Activated CD8-positive, alpha-beta memory T cell treated with anti-CD3 and anti-CD28 coated beads for 24 hours (primary cell): ENCODE data around the gene COPZ2.
"Not testable (repeated sequence)": the region's sequence is repeated elsewhere in the genome, so short reads cannot be mapped to it uniquely, and the experiment has no call there.

ENCODE experiments used
- DNase-seq: peaks from one replicate; pipeline ENCODE4 v3.0.0-alpha.2; 2020

COPZ2 gene

GRCh38 chr17:48003417-48004151 lies 34.0 kb downstream of the COPZ2 start:
- DNase-seq: no peak

DNA sequence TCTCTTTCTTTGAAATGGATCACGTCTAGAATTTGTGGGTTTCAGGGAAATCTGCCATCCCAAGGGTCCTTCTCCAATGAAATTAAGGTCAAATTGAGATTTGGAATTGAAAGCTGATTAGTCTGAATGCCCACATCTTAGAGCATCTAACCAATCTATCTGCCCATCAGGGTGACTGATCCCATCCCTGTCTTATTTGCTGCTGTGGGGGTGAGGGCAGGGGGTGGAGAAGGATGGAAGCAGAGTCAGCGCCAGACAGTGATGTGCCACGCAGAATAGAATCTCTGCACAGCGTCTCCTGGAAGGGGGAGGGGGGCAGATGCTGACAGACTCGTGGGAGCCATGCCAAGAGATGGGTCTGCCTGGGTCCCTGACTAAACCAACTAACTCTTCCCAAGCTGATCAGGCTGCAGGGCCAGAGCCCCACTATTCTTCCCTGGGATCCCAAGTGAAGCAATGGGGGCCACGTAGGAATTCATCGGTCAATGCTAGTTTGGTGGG lies 34.6 kb downstream of the COPZ2 start:
- no peak for DNase-seq

GRCh38 chr17:48002266-48002915 lies 35.2 kb downstream of the COPZ2 start:
- no peak for DNase-seq

DNA sequence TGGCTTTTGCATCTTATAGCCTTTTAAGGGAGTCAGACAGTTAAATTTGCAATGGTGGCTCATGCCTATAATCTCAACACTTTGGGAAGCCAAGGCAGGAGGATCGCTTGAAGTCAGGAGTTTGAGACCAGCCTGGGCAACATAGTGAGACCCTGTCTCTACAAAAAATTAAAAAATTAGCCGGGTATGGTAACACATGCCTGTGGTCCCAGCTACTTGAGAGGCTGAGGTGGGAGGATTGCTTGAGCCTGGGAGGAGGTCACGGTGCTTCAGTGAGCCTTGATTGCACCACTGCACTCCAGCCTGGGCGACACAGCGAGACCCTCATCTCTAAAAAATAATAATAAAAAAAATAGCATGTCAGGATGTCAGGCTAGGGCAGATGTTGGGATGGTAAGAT lies 35.9 kb downstream of the COPZ2 start:
- not testable (repeated sequence) for DNase-seq

DNA sequence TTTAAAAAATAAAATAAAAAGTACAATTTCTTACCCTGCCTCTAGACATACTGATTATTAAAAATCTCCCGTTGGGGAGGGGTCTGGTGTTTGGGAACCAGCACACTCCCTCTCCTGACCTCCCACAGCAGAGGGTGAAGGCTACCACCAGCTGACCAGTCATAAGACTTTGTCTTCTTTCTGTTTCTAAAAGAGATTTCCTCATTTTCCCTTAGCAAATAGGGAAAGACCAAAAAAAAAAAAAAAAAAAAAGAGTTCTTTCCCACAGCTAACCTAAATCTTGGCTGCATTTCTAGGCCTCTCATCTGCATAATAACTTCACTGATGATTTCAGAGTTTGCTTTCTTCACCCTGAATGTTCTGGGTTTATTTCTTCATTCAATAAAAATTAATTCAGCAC lies 36.4 kb downstream of the COPZ2 start:
- DNase-seq: no peak

- DNase-seq: no peak
These were observed 38.0 kb downstream of the COPZ2 start for GRCh38 chr17:47999582-47999981.

- DNase-seq: no peak
These were observed 39.6 kb downstream of the COPZ2 start for GRCh38 chr17:47998044-47998443.

DNA sequence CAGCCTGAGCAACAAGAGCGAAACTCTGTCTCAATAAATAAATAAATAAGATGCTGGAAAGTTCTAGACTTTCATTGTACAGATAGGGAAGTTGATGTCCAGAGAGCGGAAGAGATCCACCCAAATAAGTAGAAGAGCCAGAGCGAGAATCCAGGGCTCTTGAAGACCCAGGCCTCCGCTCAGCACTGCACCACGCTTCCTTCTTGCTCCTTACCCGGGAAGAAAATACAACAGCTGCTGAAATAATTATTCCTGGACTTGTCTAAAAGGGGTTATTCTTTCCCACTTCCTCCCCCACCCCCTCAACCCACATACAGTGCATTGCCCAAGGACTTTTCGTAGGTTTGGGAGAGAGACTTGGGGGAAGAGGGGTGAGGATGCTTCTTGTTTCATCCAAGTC lies 40.0 kb downstream of the COPZ2 start:
- no peak for DNase-seq

DNA sequence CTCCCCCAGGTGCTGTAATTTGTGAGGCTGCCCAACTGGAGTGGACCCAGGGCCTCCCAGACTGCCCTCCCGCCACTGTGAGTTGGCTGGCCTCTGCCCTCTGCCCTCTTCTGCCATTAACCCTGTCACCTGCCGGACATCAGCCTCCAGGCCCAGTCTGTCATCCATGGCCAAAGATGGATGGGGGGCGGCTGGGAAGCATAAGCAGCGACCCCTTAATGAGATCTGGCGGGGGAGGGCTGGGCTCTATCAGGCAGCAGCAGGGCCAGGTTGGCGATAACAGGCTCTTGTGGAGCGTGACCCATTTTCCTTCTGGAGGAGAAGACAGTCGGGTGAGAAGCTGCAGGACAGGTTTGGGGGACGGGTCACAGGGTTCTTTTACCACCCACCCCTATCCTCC lies 41.4 kb downstream of the COPZ2 start:
- DNase-seq: no peak

DNA sequence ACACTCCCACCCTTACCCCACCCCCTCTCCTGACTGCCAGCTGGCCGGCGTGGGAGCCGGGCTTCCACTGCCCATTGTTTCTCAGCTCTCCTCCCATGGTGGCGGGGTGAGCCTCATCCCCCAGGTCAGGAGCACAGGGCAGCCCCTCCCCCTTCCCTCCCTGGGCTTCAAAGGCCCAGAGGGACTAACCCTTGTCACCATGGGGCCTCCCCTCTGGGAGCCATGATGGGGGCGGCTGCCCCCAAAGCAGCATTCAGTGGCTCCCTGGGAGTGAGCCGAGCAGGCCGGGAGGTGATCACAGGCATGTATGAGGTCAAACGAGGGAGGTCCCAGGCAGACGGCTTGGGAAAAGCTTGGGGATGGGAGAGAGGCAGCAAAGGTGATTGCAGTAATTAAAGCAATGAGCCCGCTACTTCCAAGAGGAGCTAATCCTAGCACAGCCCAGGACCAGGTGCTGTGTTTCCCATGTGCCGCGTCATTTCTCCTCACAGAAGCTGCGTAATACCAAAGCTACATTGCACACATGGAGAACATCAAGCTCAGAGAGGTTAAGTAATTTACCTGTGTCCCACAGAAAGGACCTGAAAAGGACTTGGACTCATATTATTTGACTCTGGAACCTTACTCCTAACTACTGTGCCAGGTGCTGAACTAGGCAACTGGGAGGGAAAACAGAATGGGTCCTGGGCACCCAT lies 42.2 kb downstream of the COPZ2 start:
- DNase-seq: no peak

GRCh38 chr17:47994724-47995123 lies 42.9 kb downstream of the COPZ2 start:
- no peak for DNase-seq

DNA sequence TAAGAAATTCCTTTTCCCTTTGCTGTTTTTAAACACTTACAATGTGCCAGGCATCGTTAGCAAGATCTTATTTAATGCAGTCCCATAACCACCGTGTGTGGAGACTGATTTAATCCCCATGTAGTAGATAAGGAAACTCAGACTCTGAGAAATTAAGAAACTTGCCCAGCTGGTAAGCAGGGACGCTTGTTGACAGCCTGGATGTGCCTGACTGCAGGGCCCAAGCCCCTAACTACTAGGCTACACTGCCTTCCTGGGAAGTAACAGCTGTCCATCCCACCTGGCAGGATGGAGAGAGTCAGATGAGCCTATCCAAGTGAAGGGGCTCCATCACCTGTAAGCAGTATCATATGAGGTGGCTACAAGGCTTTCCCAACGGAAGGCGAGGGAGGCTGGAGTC lies 43.6 kb downstream of the COPZ2 start:
- no peak for DNase-seq

GRCh38 chr17:47993031-47993564 lies 44.5 kb downstream of the COPZ2 start:
- DNase-seq: no peak

DNA sequence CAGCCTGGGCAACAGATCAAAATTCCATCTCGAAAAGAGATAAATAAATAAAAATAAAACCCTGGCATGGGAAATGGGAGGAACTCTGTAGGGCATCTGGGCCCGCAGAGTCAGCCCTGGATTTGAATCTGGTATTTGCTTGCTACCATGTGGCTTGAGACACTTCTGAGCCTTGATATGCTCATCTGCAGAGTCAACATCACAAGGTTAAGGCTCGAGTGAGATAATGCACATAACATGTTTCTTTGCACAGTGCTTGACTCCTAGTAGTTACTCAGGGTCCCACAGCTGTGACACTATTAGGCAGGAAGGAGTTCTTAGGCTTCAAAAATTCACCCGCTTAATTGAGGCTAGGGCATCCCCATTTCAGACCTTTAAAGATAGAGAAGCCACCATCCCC lies 45.4 kb downstream of the COPZ2 start:
- no peak for DNase-seq

DNA sequence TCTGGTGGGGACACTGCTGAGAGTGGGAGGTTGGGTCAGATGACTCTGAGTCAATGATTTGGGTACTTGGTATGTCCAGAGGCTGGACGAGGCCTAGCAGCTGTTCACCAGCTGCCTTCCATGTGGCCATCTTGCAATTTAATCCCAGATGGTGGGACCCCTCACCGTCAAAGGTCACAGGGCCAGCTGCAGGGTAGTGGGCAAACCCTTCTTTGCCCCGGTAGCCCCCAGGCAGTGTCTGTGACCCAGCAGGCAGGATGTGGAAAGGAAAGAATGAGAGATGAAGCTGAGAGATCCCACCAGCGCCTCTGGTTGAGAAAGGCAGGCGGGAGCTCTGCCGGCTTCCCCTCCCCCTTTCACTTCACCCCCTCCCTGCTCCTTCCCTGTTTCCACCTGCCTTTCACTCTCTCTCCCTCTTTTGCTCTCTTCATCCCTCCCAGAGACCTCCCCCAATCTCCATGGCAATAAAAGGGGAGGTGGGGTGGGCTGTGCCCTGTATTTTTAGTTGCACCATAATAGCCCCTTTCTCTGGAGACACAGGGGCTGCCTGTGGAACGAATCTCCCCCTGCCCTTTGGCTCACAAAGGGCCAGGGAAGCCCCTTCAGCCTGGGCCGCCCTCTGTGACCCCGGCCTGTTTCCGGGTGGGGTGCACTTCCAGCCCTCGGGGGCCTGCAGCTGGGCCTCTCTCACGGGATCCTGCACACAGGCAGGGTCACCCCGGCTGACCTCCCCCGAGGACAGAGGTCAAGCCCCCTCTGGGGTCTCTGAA lies 46.5 kb downstream of the COPZ2 start:
- no peak for DNase-seq

GRCh38 chr17:47989700-47990099 lies 47.9 kb downstream of the COPZ2 start:
- no peak for DNase-seq

DNA sequence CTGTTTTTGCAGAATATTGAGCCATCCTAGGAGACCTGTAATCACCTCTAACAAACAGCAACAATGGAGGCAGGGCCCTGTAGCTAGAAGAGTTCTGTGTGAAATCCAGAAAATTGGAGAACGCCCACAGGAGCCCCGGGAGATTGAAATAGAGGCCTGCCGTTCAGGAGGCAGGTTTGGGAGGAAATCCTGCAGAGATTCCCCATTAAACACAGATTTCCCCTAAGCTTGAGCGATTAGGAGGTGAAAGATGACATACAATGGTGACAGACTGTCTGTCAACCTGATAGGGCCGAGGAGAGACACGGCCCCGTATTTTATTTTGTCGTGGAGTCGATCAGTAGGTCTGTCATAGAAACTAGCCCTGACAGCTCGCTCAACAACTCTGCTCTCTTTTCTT lies 48.4 kb downstream of the COPZ2 start:
- DNase-seq: no peak

DNA sequence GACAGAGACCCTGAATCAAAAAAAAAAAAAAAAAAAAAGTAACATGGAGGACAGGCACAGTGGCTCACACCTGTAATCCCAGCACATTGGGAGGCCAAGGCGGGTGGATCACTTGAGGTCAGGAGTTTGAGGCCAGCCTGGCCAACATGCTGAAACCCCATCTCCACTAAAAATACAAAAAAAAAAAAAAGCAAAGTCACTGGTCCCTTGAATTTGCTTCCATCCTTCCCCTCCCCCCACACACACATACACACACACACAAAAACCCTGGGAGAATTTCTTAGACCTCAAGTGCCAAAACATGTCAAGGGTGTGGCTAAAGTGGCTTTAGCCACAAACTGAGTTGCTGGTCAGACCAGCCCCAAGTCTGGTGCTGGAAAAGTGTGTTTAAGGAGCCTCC lies 49.2 kb downstream of the COPZ2 start:
- not testable (repeated sequence) for DNase-seq

- DNase-seq: no peak
These were observed 50.3 kb downstream of the COPZ2 start for GRCh38 chr17:47987240-47987835.

GRCh38 chr17:47986520-47986919 lies 51.1 kb downstream of the COPZ2 start:
- no peak for DNase-seq

DNA sequence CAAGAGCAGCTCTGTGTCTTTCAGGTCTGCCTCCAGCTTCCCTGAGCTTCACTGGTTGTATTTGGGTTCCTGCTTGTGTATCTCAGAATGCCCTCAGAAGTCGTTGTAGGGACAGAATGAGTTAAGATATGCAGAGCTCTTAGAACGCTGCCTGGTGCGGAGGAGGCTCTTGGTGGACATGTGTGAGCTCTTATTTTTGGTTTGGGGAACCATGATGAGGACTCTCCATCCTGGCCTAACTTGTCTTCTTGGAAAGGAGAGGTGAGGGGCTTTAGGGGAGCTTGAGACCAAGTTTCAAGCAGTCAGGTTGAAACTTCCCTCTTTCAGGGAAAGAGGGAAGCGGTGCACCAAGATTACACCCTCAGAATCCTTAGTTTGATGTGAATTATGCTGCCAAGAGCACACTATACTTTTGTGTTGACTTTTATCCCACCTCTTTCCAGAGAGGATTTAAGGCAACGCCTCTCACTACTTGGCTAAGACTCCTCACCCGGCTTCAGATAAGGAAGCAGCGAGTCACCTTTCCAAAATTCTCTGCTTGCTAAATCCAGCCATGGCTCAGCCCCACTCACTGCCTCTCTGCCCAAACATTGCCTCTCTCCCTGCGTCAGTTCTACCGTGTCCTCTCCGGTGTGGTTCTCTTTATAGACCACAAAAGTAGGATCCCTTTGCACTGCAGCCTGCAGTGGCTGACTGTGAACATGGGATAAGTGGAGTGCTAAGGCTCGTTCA lies 53.9 kb downstream of the COPZ2 start:
- no peak for DNase-seq
